Muscle layer of duodenum (tissue), 2 donors: ENCODE data around the gene DTX1.

Source experiments
- H3K27ac ChIP-seq: one replicate; pipeline ENCODE4 v1.7.0; 2013; ENCODE audit warnings: mild to moderate bottlenecking, low read length
- H3K27me3 ChIP-seq: one replicate; pipeline ENCODE4 v1.7.0; 2013; ENCODE audit warnings: low read depth, mild to moderate bottlenecking, control low read depth, low read length
- H3K36me3 ChIP-seq, 2 donors: one replicate each; pipeline ENCODE4 v1.7.0; 2013; ENCODE audit warnings: low read length in 2 of 2, control low read depth in 1 of 2, mild to moderate bottlenecking in 1 of 2; ENCODE audit not compliant: insufficient read depth in 2 of 2, control insufficient read depth in 1 of 2
- H3K4me1 ChIP-seq, 2 donors: one replicate each; pipeline ENCODE4 v1.7.0; 2013; ENCODE audit warnings: low read length in 2 of 2, mild to moderate bottlenecking in 2 of 2, control low read depth in 1 of 2, moderate library complexity in 1 of 2; ENCODE audit not compliant: insufficient read depth in 2 of 2, control insufficient read depth in 1 of 2
- H3K4me3 ChIP-seq, 2 donors: one replicate each; pipeline ENCODE4 v1.7.0; 2013; ENCODE audit warnings: low read length in 2 of 2, low read depth in 1 of 2, mild to moderate bottlenecking in 1 of 2
- H3K9me3 ChIP-seq, 2 donors: one replicate each; pipeline ENCODE4 v1.7.0; 2013; ENCODE audit warnings: low read length in 2 of 2, control low read depth in 1 of 2, mild to moderate bottlenecking in 1 of 2; ENCODE audit not compliant: control insufficient read depth in 1 of 2
- donor health status: healthy.

DTX1 gene

GRCh38 chr12:113065126-113066007, 8.8 kb downstream of the DTX1 start:
- Histone ChIP-seq H3K4me1 (peaks cover 0 to 2% of the 10 kb centered on the region in 2 donors), H3K4me3 (no peak overlapping the region), H3K9me3 (no peaks in the 10 kb centered on the region), H3K36me3 (no peaks in the 10 kb centered on the region), H3K27ac (no peak overlapping the region), H3K27me3 (no peaks in the 10 kb centered on the region)

- Histone ChIP-seq H3K36me3 (no peaks in the 10 kb centered on the region), H3K27ac (no peak overlapping the region), H3K9me3 (no peaks in the 10 kb centered on the region), H3K4me3 (no peak overlapping the region), H3K4me1 (peaks cover 0 to 6% of the 10 kb centered on the region in 2 donors), H3K27me3 (no peaks in the 10 kb centered on the region)
Measured at GRCh38 chr12:113066813-113067400, 10.4 kb downstream of the DTX1 start.

GRCh38 chr12:113067987-113068935, 11.7 kb downstream of the DTX1 start:
- peaks cover 0 to 6% of the 10 kb centered on the region in 2 donors for H3K4me1 ChIP-seq
- H3K4me3 ChIP-seq = no peak overlapping the region
- no peaks in the 10 kb centered on the region for H3K9me3 ChIP-seq
- no peaks in the 10 kb centered on the region for H3K36me3 ChIP-seq
- no peaks in the 10 kb centered on the region for H3K27me3 ChIP-seq
- no peak overlapping the region for H3K27ac ChIP-seq

GRCh38 chr12:113069149-113069548, 12.6 kb downstream of the DTX1 start:
- Histone ChIP-seq H3K36me3 (no peaks in the 10 kb centered on the region), H3K4me1 (peaks cover 0 to 6% of the 10 kb centered on the region in 2 donors), H3K27me3 (no peaks in the 10 kb centered on the region), H3K27ac (no peak overlapping the region), H3K4me3 (no peak overlapping the region), H3K9me3 (no peaks in the 10 kb centered on the region)

- no peak overlapping the region for H3K27ac ChIP-seq
Measured at GRCh38 chr12:113069751-113070116, 13.2 kb downstream of the DTX1 start.

GRCh38 chr12:113070117-113070906, 13.8 kb downstream of the DTX1 start:
- H3K27me3 ChIP-seq = no peaks in the 10 kb centered on the region
- no peak overlapping the region for H3K27ac ChIP-seq
- H3K9me3 ChIP-seq = no peaks in the 10 kb centered on the region
- no peak overlapping the region for H3K4me3 ChIP-seq
- no peaks in the 10 kb centered on the region for H3K36me3 ChIP-seq
- peaks cover 0 to 6% of the 10 kb centered on the region in 2 donors for H3K4me1 ChIP-seq

More at GRCh38 chr12:113069751-113070116, 13.2 kb downstream of the DTX1 start:
- H3K4me1 ChIP-seq = peaks cover 0 to 6% of the 10 kb centered on the region in 2 donors
- H3K36me3 ChIP-seq = no peaks in the 10 kb centered on the region
- no peak overlapping the region for H3K4me3 ChIP-seq
- no peaks in the 10 kb centered on the region for H3K9me3 ChIP-seq
- no peaks in the 10 kb centered on the region for H3K27me3 ChIP-seq

GRCh38 chr12:113071135-113072112, 14.9 kb downstream of the DTX1 start:
- Histone ChIP-seq H3K9me3 (no peaks in the 10 kb centered on the region), H3K36me3 (no peaks in the 10 kb centered on the region), H3K4me3 (no peak overlapping the region), H3K4me1 (peaks cover 0 to 6% of the 10 kb centered on the region in 2 donors), H3K27ac (no peak overlapping the region), H3K27me3 (no peaks in the 10 kb centered on the region)

GRCh38 chr12:113072136-113072535, 15.6 kb downstream of the DTX1 start:
- Histone ChIP-seq H3K36me3 (no peaks in the 10 kb centered on the region), H3K4me3 (no peak overlapping the region), H3K9me3 (no peaks in the 10 kb centered on the region), H3K27ac (no peak overlapping the region), H3K27me3 (no peaks in the 10 kb centered on the region), H3K4me1 (peaks cover 0 to 6% of the 10 kb centered on the region in 2 donors)

GRCh38 chr12:113073586-113073985, 17.1 kb downstream of the DTX1 start:
- Histone ChIP-seq H3K4me3 (no peak overlapping the region), H3K9me3 (no peaks in the 10 kb centered on the region), H3K4me1 (peaks cover 0 to 10% of the 10 kb centered on the region in 2 donors), H3K36me3 (no peaks in the 10 kb centered on the region), H3K27ac (no peak overlapping the region), H3K27me3 (peaks cover 6% of the 10 kb centered on the region)
